ENCODE data around the gene B3GALT4.
"Not testable (repeated sequence)": the region's sequence is repeated elsewhere in the genome, so short reads cannot be mapped to it uniquely, and the experiment has no call there.

B3GALT4 gene

GRCh38 chr6:33276864-33277662, at the start of gene B3GALT4:
TSS of gene B3GALT4 (plus strand) at chr6:33277123. CDS start at chr6:33277420, 297 bp downstream.
- peak; percentile 67 for DNase-seq

GRCh38 chr6:33235221-33235634, 41.7 kb upstream of the B3GALT4 start:
- DNase-seq: no peak

- DNase-seq: no peak
Measured at GRCh38 chr6:33236328-33236727, 40.6 kb upstream of the B3GALT4 start.

GRCh38 chr6:33236852-33237251, 40.1 kb upstream of the B3GALT4 start:
- no peak for DNase-seq

DNA sequence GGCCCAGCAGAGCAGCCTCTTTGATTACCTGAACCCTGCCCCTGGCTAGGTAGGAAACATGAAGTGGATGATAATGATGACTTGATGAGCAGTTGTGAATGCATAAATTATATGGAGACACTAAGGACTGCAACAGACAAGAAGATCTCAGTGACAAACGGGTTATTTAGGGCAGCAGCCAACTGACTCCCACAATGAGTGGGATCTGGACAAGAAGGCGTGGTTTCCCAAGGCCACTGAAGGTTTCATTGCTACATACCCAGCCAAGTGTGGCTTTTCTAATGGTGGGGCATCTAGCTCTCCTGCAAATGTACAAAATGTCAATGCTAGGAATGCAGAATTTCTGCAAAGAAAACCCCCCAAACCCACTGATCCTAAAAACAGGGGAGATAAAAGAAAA, 39.2 kb upstream of the B3GALT4 start:
- no peak for DNase-seq

DNA sequence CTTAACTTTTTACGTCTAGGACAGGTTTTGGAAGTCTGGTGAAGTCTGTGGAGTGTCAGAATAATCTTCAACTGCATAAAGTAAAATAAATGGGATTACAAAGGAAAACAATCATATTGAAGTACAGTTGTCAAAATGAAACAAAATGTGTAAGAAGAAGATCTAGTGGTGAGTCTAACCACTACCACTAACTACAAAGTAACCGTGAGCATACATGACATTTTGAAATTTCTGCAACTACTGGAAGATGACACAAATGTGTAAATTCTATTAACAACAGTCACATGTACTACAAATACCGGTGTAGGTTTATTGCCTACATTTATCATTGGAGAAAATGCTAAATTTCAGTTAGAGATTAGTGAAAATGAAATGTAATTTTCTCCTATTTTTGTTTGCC, 35.0 kb upstream of the B3GALT4 start:
- DNase-seq: no peak

DNA sequence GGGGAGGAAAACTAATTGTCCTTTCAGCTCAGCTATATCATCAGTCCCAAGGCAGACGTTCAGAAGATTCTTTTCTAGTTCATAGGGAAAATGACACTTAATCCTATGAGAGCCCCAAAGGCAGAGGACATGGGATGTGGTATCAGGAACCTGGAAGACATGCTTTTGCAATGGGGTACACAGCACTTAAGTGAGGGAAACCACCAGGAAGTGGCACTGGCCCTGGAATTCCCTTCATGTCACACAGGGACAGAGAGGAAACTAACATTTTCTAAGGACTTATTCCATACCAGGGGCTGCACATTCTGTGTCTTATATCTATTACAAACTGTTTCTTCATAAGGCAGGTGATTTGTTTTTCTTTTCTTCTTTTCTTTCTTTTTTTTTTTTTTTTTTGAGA, 33.4 kb upstream of the B3GALT4 start:
- no peak for DNase-seq

GRCh38 chr6:33247977-33248642, 28.8 kb upstream of the B3GALT4 start:
- DNase-seq: peak; percentile 93

- DNase-seq: no peak
Measured at GRCh38 chr6:33248643-33248931, 28.3 kb upstream of the B3GALT4 start.

GRCh38 chr6:33248932-33249731, 27.8 kb upstream of the B3GALT4 start:
- DNase-seq: peak; percentile 94

DNA sequence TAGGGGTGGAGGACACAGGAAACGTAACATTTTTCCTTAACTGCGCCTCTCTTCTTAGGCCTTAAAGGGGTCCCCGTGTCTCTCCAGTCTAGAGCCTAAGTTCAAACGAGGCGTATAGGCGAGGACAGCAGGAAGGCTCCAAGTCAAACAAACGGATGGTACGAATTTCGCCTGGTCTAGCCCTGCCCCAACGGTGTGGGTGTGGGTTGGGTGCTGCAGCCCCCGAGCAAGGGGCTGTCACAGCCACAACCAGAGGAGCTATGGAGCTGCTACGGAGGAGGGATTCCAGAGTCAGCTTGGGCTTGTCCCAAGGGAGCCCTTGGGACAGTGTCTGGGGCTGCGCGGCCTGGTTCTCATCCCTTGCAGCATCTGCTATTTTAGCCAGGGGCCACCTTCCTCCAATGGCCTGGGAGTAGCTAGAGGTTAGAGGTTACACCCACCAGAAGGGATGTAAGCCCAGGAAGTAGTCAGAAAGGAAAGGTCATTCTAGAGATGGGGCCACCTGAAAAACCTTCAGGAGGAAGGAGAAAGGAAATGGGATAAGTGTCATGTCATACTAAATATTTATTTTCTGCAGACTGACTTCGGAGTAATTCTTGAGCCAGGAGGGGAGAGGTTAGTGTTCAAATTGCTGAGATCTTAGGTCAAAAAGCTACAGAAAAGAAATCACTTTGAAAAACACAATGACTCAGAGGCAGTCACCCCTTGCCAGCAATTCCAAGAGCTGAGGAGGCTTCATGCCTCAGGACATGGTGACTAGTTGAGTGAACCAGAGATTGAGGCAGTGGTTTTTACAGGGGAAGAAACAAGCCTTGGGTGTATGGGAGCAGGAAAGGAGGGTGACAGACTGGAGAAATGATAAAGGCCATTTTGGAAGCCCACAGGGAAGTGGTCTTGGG, 26.9 kb upstream of the B3GALT4 start:
- DNase-seq: peak; percentile 20

DNA sequence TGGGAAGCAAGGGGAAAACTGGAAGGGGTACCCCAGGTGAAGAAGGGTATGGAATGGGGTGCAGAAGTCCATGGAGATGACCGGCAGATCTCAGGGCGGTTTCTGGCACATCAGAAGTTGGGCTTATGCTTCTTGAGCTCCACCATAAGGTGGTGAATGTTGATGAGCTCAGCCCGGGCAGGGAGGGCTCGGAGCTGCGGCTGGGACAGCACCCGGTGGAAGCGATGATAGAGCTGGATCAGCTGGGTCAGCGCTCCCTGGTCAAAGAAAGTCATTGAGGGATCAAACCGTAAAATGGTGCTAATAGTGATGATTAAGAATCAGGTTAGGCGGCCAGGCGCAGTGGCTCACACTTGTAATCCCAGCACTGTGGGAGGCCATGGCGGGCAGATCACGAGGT, 26.2 kb upstream of the B3GALT4 start:
- no peak for DNase-seq

GRCh38 chr6:33251395-33252012, 25.4 kb upstream of the B3GALT4 start:
- DNase-seq: no peak

DNA sequence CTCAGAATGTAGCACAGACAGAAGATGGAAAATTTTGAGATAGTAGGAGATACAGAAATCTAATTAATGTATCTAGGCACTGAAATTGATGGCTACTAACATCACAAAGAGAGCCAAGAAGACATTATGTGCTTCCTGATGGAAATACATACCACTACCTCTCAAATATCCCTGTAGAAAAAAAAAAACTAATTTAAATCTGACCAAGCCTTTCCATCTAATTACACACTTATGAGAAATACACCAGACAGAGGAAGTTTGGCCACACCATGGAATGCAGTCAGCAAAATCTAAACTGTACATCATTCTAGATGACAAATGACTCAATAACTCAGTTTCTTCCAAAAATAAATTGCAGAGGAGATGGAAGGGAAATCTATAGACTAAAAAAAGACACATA, 24.2 kb upstream of the B3GALT4 start:
- DNase-seq: no peak

DNA sequence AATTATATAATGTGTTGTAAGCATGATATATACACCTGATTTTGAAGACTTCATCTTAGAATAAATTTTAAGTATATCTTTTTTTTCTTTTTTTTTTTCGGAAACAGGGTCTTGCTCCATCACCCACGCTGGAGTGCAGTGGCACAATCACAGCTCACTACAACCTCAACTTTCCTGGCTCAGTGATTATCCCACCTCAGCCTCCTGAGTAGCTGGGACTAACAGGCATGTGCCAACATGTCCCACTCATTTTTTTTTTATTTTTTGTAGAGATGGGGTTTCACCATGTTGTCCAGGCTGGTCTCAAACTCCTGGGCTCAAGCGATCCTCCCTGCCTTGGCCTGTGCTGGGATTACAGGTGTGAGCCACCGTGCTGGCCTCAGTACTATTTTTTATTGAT, 22.3 kb upstream of the B3GALT4 start:
- DNase-seq: no peak

DNA sequence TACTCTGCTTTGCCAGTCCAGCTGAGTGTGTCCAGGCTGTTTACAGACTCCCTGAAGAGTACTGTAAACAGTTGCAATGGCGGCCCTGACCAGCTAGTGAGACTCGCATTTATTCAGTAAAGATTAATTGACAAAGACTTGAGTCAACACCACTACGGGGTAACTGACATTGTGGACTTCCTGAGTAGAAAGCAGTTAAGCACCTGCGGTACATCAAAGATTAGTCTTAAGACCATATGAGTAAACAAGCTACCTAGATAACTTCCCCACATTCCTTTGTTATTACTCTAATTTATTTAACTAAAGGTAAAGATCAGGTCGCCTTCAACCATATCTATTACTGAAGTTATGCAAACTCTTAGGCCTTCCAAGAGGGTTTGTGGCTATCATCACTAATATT, 17.9 kb upstream of the B3GALT4 start:
- DNase-seq: no peak

- not testable (repeated sequence) for DNase-seq
Measured at GRCh38 chr6:33262490-33262889, 14.4 kb upstream of the B3GALT4 start.

- no peak for DNase-seq
Measured at GRCh38 chr6:33264015-33264414, 12.9 kb upstream of the B3GALT4 start.

- no peak for DNase-seq
Measured at GRCh38 chr6:33271117-33271467, 5.8 kb upstream of the B3GALT4 start.

GRCh38 chr6:33271468-33272274, 5.3 kb upstream of the B3GALT4 start, which contains the start of the genes RPS18 and VPS52:
TSS of gene RPS18 (plus strand) at chr6:33272075. CDS start at chr6:33272120, 45 bp downstream.
TSS of gene VPS52 (minus strand) at chr6:33271876. CDS start at chr6:33271675, 201 bp downstream.
- DNase-seq: peak; percentile 87
